Activated CD8-positive, alpha-beta memory T cell treated with anti-CD3 and anti-CD28 coated beads, Interleukin-2, amount 50 U/mL, for 4 hours (primary cell): Measurements from ENCODE around the gene METTL25B.
A peak's percentile ranks its signal among the peaks of the same experiment; 100 is the strongest.
"Not testable (repeated sequence)": the region's sequence is repeated elsewhere in the genome, so short reads cannot be mapped to it uniquely, and the experiment has no call there.

ENCODE experiments used
- DNase-seq: peaks from one replicate; pipeline ENCODE4 v3.0.0-alpha.2; 2020

METTL25B gene

DNA sequence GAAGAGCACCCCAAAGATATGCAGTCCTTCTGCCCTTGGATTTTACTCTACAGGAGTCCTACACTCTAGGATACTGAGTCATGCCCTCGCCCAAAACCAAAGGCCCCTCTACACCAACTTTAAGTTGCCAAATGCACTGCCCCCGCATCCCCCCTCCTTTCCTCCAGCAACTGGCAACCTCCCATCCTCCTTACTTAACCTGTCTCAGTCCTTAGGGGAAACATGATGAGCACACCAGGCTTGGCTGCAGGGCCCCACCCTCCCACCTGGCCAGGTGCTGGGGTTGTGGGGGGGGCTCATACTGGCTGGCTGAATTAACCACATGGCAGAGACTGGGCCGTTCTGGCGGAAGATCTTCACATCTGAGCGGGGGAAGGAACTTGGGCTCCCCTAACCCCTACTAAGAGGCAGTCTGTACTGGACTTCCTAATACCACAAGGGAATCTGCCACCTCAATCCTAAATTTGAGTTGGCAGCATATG is 22.0 kb downstream of the METTL25B start:
- peak; percentile 57 for DNase-seq

DNA sequence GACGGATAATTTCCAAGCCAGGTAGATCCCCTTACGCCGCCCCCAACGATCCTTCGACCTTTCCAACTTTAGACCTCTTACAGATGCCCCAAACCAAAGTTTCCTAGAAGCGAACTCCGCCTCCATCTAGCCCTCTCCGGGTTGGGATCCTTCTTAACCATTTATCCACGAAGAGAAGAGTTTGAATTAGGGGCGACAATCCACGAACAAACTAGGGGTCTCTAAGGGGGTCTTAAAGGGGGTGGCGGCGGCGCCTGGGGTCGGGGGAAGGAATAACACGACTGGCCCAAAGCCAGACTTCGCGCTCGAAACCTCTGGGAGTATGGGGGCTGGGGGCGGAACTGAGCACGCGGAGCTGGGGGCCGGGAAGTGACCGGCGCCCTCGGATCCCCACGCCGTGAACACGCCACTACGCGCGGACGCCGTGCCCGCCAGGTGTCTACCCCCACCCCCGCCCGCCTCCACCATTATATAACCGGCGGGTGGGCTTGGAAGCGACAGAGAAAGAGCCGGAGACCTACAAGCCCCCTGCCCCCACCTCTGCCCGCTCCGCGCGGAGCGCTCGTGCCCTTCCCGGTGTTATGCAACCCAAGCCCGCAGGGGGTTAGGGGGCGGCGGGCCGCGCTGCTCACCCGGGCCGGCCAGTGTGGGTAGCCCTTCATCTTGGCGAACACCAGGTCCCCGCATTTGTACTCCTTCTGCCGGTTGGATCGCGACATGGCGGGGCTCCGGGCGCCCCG is 22.6 kb downstream of the METTL25B start:
- DNase-seq, result peak; percentile 52

DNA sequence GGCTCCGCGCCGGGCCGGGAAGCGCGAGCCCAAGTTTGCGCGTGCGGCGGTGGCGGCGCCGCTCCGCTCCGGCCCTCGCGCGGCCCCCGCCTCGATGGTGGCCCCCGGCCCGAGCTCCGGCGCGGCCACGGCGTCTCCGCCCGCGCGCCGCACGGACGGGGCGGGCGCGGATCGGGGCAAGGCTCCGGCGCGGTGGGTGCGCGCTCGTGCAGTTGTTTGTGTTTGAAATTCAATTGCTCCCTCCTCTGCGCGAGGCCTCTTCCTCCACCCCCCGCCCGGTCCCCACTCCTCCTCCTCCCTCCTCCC is 23.1 kb downstream of the METTL25B start, which contains the start of gene HDGF:
HDGF (minus strand) TSS at position 225 of the 306 bp plus-strand sequence. CDS start 246 bp downstream, outside the sequence.
- no peak for DNase-seq

DNA sequence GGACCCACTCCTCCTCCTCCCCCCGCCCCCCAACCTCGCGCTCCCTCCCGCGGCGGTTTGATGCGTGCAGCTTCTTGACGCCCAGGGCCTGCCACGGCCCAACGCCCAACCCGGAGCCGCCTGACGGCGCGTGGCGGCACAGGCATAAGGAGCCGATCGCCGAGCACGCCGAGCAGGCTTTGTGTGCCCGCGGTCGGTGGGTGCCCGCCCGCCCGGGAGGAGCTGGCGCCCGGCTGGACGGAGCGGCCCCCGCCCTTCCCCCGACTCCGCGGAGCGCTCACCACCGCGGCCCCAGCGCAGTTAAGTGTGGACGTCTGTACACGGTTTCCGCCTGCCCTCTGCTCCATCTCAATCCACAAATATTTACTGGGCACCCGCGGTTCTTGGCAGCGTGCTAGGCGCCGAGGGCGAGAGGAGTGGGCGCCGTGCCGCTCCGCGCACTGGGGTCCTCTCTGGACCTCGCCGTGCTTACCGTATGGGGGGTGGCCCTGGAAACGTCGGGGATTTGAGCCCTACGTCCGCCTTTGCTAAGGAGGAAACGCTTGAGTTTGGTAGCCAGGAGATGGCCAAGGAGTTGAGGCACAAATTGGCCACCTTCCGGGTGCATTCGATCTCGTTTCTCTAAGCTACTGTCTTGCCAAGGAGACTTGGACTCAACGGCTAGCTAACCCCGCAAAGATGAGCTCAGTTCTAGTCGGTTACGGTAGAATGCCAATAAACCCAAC is 23.6 kb downstream of the METTL25B start:
- DNase-seq, result peak; percentile 98

DNA sequence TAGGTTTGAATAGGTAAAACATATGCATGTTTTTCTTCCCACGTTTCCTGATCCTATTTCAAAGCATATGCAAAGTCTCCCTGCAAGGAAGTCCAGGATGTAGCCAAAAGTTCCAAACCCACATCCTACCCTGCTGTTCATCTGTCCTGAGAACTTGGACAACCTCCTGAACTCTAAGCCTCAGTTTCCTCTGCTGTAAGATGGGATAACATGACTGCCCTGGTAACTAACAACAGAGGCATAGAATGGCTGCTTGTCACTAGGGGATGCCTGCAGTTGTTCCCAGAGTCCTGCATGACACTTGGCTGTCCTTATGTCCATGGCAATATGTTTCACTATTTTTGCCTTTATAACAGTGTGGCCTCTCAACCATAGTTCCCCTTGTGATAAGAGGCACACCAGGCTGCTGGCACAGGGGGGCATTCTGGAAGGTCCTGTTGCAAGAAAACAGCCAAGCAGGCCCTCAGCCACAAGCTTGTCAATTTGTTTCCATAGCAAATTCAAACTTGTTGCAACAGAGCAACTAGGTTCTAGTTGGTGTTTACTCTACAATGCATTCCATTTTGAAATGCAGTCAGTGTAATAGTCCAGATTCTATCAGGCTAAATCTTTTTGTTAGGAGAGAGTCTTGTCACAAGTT is 24.7 kb downstream of the METTL25B start:
- no peak for DNase-seq

DNA sequence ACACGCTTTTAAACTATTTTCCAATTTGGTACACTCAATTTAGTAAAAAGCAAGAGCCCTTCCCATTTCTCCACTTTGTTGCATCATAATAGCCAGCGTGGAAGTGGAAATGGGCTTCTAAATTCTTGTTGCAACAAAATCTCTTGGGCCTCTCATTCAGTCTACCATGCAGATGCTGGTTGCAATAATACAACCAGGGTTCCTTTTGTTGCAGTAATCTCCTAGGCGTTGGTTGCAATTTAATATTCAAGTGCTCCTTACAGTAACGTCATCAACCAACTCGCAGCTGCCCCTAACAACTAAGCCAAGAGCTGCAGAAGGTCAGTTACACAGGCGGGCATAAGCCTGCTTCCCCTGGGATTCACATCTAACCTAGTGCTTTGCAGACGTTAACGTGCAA is 25.9 kb downstream of the METTL25B start:
- DNase-seq, result no peak

DNA sequence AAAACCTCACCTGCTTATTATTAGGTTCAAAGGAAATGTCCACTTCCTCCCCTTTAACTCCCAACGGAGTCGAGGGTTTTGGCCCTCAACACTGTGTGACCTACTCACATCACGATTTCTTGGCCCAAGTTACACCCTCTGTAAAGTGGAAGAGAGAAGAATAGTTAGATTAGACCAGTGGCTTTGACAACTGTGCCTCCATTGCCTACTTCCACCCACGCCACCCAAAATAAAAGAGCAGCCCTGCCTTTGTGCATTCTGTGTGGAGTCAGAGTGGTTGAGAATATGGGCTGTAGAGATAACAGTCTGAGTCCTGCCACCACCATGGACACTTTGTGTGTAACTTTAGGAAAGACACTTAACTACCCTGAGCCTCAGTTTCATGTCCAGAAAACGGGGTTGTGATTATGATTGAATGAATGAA is 27.3 kb downstream of the METTL25B start:
- DNase-seq, result no peak

DNA sequence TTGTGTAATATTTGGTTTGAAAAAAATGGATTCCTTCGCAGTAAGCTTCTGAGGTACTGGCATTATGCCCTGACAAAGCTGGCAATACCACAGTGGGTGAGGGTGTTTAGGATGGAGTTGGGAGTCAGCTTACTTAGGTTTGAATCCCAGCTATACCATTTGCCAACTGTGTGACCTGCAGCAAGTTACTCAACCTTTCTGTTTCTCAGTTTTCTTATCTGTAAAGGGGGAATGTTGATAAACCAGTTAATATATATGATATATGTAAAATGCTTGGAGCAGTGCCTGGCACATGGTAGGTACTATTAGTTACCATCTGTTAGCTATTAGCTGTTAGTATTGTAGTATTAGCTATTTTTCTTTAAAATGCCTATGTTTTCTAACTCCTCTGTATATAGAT is 28.1 kb downstream of the METTL25B start:
- no peak for DNase-seq

DNA sequence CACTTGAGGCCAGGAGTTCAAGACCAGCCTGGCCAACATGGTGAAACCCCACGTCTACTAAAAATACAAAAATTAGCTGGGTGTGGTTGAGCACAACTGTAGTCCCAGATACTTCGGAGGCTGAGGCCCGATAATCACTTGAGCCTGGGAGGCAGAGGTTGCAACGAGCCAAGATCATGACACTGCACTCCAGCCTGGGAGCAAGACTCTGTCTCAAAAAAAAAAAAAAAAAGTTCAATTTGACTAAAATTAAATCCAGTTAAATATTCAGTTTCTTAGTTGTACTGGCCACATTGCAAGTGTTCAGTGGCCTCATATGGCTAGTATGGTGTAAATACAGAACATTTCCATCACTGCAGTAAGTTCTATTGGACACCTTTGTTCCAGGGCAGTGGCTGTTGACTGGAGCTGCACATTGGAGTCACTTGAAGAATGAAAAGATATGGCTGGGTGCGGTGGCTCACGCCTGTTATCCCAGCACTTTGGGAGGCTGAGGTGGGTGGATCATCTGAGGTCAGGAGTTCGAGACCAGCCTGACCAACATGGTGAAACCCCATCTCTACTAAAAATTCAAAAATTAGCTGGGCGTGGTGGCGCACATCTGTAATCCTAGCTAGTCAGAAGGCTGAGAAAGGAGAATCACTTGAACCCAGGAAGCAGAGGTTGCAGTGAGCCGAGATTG is 29.4 kb downstream of the METTL25B start:
- DNase-seq, result not testable (repeated sequence)

DNA sequence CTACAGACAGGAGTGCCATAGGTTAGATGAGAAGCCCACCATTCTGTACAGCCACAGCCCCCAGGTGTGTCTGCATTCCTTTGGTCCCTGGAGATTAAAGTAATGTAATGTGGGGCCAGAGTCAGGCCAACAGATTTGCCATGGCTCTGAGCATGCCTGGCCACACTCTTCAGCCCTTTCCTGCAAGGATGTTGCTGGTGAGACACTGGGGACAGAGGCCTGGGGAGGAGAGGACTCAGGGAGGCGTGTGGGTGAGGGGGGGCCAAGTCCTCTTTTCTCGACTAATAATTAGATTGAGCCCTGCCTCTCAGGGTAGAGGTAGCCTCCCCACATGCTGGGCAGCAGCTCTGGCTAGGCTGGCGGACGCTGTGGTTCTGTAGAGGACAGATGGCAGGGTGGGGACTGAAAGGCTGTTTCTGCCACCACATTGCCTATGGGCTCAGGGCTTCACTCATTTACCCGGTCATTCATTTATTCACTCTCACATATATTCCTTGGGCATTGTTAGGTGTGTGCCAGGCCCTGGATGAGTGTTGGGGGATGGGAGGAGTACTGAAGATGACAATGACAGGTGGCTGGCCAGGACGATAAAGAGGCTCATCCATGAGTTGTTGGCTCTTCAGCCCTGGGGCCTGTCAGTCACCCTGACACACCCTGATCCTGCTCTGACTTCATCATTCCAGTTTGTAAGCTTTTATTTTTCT is 32.0 kb downstream of the METTL25B start:
- DNase-seq, result no peak

DNA sequence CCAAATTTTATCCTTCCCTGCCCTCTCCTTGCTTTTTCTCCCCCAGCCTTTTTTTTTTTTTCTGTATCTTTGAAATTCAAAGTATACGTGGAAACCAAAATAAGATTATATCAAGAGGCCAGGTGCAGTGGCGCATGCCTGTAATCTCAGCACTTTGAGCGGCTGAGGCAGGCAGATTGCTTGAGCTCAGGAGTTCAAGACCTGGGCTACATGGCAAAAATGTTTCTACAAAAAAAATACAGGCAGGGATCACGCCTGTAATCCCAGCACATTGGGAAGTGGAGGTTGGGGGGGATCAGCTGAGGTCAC is 32.5 kb downstream of the METTL25B start:
- DNase-seq, result no peak

DNA sequence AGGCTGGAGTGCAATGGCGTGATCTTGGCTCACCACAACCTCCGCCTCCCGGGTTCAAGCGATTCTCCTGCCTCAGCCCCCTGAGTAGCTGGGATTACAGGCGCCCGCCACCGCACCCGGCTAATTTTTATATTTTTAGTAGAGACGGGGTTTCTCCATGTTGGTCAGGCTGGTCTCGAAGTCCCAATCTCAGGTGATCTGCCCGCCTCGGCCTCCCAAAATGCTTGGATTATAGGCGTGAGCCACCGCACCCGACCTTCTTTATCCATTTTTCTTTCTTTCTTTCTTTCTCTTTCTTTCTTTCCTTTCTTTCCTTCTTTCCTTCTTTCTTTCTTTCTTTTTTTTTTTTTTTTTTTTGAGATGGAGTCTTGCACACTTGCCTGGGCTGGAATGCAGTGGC is 36.9 kb downstream of the METTL25B start:
- not testable (repeated sequence) for DNase-seq

DNA sequence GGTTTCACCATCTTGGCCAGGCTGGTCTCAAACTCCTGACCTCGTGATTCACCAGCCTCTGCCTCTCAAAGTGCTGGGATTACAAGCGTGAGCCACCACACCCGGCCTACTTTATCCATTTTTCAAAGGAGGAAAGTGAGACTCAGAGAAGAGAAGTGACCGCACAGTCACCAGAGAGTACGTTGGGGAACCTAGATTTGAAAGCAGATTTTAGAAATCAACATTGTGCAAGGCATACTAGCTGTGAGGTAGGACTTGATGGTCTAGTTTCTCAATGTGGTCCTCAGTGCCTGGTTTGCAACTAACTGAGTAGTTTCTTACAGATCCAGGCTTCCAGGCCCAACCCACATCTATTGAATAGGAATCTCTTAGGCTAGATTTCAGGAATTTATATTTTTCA is 37.4 kb downstream of the METTL25B start:
- DNase-seq, result no peak

DNA sequence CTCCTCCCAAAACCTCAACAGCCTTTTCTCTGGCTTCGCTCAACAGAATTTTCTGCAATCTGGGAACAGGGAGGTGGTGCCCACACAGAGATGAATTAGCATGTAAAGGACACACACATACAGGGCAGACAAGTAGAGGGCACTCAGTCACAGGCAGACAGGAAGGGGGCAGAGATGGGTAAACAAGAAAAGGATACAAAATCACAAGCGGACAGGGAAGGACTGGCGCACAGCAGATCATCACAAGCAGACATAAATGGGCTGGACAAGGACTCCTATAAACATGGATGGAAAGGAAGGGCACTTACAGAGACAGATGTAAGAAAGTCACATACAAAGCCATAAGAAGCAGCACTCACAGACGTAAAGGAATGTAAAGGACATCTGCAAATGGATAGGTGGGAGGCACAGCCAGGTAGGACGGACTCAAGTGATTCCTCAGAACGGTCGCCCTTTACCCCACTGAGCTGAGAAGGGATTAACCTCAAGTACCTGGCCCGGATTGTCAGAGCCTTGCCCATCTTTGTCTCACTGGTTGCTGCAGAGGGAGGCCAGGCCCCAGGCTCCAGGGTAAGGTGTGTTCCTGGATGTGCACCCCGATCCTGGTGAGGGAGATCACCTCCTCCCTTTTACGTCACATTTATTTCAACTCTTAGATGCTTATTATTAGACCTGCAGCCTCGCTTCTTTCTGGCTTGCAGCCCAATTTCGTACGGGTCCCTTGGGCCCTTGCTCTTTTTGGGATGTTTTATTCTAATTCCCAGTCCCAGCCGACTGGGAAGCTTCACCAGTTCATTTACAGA is 38.2 kb downstream of the METTL25B start:
- no peak for DNase-seq

DNA sequence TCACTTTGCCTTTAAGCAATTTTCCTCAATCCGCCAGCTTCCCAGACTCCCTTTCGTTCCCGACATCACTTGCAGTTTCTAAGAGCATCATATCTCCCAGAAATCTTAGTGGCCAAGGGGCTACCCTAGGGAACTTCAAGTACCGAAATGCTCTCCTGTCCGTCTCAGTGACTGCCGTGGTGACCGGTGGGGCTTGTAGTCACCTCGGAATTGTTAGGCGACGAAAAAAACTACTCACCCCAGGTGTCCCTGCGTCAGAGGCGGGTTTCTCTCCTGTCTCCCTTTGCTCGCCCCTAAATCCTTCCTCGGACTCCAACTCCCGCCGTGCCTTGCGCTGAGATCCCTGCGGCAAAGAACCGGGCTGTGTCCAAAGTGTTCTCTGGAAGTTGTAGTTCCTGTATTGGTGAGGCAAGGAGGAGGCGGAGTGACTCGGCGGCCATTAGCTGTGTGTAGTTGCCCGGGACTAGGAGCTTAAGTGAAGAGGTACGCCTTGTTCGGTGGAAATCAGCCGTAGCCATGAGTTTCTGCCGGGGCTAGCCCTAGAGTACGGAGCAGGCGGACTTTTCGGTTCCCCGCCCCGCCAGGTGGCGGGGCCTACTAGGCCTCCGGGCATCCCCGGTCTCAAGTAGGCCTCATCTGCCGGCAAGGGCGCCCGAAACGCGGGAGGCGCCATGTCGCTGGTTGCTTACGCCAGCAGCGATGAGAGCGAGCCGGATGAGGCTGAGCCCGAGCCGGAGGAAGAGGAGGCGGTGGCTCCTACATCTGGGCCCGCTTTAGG is 39.0 kb downstream of the METTL25B start, which contains the start of gene PRCC:
PRCC (plus strand) TSS at position 435 of the 778 bp plus-strand sequence; CDS start at position 672, 237 bp downstream.
- peak; percentile 94 for DNase-seq

DNA sequence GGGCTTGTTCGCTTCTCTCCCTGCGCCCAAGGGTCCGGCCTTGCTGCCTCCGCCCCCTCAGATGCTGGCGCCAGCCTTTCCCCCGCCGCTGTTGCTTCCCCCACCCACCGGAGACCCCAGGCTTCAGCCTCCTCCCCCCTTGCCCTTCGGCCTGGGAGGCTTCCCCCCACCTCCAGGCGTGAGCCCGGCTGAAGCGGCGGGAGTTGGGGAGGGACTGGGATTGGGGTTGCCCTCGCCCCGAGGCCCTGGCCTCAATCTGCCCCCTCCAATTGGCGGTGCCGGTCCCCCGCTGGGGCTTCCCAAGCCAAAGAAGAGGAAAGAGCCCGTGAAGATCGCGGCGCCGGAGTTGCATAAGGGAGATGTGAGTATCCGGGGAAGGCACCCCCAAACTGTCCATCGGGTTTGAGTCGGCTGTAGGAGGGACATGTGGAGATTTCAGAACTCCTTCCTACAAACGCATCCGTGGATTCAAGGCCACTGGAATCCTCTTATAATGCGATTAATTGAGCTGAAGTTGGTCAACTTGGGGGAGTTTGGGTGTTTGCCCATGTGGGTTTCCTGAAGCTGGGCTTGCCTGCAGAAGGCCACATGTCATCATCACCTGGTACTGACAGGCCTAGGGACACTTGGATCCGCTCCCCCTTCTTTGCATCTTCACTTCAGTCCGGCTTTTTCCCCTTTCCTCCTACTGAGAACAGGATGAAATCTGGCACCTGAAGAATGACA is 39.8 kb downstream of the METTL25B start:
- DNase-seq, result no peak

DNA sequence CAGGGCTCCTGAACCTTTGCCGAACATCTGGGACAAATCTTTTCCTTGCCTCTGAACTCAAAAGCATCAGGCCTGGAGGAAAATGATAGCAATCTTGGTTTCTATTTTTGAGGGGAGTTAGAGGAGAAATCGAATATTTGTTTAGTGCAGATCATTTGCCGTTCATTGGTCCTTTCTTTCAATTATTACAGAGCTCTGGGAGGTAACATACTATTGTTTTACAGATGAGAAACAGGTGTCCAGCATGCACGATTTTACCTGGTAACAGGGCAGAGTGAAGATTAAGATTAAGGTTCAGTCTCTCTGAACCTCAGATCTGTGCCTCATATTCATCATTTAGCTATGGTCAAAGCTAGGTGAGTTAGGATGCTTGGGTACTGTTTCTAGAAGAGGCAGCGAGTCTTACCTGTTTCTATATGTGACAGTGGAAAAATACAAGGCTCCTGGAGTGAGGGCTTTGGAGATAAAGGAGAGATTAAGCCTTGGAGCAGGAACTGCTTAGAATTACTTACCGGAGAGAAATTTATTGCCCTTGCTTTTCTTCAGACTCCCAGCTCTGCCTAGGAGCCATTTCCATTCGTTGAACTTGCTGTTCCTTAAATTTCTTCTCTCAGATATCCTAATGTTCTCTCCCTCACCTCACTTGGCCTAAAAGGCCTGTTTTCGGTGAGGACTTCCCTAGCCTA is 40.5 kb downstream of the METTL25B start:
- no peak for DNase-seq

DNA sequence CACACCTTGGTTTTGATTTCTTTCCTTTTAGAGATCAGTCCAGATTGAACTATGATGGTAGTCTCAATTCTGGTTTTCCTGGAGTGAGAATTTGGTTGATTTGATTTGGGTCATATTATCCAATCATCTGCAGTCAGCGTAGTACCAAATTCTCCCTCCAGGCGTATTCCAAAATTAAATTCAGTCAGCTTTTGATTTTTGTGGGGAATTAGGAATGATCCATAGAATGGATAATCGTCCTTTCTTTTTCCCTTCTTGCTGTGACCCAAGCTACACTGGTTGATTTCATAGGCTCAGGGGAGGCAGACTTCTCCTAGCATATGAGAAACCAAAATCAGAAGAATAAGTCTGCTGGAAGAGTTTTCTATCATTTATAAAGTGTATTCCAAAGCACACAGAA is 44.0 kb downstream of the METTL25B start:
- no peak for DNase-seq

DNA sequence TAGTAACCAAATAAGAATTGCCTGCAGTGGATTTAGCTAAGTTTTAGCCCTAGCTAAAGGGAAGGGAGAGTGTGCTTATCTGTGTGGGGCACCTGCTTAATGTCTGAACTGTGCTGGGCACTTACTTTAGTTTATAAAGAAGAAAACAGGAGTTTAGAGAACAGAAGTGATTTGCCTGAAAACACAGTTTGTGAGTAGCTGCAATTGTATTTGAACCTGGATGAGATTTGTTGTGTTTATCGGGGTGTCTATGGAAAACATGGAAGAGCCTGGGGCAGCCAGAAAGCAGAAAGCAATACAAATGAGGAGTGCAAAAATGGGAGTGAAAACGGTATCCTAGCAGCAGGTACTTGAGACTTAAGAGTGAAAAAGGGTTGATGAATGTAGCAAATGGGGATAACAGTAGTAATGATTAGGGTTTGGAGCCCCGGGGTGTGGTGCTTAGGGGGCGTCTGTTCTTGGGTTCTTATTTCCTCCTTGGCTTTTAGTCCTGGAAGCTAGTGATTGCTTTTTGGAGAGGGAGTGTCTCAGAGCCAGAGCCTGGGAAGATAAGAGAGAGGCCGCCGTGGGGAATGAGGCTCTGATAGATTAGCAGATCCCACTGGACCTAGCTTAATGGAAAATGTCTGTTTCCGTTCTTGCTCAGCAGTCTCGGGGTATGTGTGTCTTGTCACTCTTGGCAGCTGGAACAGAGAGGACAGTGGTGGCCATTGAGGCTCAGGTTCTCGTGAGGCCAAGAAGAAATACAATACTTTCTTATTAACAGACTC is 44.6 kb downstream of the METTL25B start:
- no peak for DNase-seq
